ENCODE data around the gene RDH16.

DNA sequence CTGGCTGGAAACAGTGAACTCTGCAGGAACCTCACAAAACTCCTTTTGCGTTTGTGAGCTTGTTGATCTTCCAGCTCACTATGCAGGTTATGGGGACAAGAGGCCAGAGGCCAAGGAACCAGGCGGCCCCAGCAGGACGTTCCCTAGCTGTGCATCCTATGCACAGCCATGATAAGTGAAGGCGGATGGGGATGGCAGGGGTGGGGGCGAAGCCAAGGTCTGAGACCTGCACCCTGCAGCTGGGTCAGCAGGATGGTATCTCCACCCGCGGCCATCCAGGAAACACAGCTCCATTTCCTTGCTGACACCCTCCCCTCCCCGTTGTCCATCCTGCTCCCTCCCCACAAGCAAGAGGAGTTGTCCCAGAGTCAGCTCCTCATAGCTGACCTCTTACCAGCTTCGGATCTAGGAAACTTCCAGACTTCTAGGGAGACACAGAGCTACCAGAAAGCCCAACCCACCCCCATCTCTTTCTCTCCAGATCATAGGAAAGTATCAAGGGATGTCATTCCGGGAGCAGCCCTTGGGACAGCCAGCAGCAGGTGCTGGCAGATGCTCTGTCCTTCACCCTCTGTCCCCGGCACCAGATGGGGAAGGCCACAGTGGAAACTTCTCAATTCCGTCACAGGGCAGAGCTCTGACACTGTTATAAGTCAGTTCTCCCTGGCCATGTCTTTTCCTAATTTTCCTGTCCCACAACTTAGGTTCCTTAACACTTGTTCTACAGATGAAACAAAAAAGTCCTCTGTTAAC, 39.6 kb upstream of the RDH16 start:
- TF ChIP-seq, protein P1, sequence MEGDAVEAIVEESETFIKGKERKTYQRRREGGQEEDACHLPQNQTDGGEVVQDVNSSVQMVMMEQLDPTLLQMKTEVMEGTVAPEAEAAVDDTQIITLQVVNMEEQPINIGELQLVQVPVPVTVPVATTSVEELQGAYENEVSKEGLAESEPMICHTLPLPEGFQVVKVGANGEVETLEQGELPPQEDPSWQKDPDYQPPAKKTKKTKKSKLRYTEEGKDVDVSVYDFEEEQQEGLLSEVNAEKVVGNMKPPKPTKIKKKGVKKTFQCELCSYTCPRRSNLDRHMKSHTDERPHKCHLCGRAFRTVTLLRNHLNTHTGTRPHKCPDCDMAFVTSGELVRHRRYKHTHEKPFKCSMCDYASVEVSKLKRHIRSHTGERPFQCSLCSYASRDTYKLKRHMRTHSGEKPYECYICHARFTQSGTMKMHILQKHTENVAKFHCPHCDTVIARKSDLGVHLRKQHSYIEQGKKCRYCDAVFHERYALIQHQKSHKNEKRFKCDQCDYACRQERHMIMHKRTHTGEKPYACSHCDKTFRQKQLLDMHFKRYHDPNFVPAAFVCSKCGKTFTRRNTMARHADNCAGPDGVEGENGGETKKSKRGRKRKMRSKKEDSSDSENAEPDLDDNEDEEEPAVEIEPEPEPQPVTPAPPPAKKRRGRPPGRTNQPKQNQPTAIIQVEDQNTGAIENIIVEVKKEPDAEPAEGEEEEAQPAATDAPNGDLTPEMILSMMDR (IDR thresholded peaks at IDR 0.05): no peak
- no peak for TF ChIP-seq POLR2AphosphoS5 (IDR thresholded peaks at IDR 0.05)

All from suprapubic skin (tissue), 3 donors.